HTR-8/SVneo (cell line): ENCODE measurements around the gene ADSS2.

Experiments
- DNase-seq: peaks from one replicate; pipeline ENCODE4 v3.0.0; 2011; ENCODE audit warnings: low spot score, mixed read lengths; ENCODE audit not compliant: insufficient read length
- FAIRE-seq: peaks from 2 replicates; lab custom pipeline; 2011; peaks lifted over from hg19 to GRCh38; lab: Jason Lieb, UNC

Gene ADSS2

DNA sequence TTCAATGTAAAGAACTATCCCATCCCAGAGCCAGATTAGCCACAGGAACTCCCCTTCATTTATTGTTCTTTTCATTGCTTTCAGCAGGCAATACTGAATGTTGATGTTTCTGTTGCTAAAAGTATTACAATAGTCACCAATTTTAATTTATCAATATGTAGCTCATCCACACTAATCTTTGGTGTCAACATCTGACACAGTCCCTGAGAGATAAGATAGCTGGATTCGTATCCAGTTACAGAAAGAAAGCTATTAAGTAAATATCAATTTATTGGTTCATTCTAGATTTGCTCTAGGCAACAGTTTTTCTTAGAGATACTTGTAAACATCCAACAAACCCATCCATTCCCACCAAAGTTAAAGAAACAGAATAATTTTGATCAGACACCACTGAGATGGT, 4.7 kb downstream of the ADSS2 start:
- FAIRE-seq (no peak), DNase-seq (no peak)

DNA sequence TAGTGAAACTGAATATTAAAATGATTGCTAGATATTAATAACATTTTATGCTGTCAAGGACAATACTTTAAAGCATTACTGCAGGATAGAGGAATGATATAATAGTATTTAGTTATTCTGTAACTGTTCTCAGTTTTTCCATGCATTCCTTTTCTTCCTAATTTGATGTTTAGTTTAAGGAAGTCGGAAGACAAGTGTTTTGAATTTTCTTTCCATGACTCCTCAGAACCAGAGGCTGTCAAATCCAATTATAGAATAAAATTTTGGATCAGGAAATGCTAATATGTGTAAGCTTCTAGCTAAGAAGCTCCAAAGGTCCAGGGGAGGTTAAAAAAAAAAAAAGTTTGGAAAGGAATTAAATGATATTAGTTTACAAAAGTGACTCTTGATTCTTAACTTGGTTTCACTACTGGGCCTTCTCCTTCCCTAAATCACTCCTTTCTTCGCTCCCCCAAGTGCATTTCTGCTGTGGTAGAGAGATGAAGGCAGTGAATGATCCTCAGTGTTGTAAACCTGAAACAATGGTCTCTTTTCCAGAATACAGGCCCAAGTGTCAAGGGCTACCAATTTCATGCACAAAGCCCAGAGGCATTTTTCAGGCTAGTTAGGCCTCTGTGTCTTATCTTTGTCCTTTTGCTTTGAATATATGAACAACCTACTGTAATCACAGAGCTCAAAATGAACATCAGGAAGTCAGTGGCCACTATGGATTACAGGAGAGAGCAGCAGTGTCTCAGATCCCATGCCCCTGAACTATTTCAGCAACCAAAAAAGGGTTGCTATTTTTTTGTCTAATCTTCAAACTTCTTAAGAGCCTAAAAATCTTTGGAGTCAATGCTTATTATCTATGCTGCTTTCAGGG, 6.2 kb downstream of the ADSS2 start:
- DNase-seq, result no peak
- no peak for FAIRE-seq

DNA sequence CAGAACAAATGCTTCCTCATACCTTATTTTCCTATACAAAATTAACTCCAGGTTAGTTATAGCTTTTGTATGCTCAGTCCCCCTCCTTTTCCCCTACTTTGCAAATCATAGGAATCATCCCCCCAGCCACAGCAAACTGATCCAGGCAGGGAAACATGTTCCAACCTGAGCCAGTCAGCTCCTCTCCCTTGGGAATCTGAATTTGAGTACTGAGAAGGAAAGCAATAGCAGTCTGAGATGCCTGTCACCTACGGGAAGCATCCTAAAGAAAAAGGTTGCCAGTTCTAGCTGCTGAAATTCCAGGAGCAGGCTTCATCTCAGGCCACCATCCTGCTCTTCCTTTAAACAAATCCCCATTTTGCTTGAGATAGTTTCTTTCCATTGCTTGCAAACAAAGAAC, 6.9 kb downstream of the ADSS2 start:
- no peak for FAIRE-seq
- DNase-seq, result no peak

DNA sequence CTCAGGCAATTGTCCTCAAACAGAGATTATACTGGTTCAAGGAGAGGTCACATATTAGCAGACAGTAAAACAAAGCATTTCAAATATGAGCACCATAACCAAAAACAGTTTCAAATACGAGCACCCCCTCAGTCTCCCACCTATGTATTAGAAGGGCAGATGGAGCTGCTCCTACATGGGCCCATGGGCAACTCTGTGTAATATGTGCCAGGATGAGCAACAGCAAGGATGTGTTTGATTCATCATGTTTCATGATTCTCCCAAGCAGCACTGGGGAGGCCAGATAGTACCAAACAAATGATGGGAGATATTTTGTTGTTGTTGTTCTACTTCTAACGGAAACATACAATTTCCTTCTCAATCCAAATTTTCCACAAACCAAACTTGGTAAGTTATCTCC, 8.9 kb downstream of the ADSS2 start:
- no peak for DNase-seq
- FAIRE-seq, result no peak

DNA sequence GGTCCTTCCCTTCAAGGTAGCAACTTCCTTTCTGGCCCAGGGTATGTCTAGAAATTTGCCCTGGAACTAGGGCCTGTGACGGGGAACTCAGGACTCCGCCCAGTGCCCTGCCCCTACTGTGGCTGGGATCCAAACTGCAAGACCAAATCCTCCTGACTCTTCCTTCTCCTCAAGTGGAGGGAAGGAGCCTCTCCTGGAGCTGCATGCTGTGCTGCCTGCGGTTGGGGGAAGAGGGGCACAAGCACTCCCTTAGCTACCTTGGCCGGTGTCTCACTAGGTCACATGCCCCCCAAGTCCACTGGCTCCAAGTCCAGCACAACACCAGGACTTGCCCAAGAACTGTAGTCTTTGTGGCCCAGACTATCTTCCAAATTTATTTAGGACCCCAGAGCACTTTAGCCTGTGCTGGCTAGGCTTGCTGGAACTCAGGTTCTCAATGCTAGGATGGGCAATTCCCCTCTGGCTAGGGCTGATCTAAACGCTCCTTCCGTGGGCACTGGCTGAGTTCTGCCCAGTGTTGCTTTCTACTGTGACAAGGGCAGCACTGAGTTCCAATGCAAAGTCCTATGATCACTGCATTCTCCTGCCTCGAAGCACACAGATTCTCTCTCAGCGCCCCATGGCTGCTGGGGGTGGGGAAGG, 12.2 kb downstream of the ADSS2 start:
- FAIRE-seq (no peak), DNase-seq (no peak)

DNA sequence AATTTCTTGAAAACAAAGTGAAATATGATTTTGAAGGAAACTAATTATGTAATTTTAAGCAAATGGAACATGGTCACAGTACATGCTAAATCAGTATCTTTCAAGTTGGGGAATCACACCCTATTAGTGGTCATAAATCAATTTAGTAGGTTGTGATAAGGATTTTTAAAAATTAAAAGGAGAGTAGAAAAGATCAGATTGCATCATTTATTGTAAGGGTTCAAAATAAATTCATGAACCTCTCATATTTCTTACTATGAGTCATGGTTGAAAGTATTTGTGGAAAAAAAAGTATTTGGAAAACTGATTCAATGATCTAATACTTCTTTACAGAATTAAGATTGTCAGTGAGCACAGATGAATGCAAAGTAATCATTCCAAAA, 14.6 kb downstream of the ADSS2 start:
- no peak for DNase-seq
- FAIRE-seq, result no peak

DNA sequence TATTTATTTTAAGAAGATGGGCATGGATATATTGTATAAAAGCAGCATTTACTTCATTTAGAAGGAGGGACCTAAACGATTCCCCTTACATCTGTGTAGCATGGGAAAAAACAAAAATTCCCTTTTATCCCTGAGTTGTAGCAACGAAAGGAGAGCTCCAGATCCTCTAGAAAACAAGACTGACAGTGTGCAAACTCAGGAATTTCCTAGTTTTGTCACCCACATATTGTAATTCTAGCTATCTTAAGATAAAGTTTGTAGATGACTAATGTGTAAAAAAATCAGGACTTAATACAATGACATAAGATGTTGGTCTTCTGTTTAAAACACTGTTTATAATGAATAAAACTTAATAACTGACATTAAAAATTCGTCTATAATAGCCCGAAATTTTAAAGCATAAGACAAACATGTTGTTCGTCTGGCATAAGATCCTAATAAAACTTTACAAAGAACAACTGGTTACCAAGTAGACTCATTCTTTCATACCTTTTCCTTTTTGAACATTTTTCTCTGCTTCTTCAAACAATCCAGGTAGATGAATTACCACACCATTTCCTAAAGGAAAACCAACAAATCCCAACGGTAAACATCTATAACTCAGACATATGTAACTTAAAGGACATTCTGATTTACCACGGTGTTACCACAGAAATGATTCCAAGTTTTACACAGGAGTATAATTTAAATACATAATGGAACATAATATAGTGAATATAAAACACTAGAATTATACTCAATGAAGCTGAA, 15.2 kb downstream of the ADSS2 start:
- FAIRE-seq, result no peak
- no peak for DNase-seq

DNA sequence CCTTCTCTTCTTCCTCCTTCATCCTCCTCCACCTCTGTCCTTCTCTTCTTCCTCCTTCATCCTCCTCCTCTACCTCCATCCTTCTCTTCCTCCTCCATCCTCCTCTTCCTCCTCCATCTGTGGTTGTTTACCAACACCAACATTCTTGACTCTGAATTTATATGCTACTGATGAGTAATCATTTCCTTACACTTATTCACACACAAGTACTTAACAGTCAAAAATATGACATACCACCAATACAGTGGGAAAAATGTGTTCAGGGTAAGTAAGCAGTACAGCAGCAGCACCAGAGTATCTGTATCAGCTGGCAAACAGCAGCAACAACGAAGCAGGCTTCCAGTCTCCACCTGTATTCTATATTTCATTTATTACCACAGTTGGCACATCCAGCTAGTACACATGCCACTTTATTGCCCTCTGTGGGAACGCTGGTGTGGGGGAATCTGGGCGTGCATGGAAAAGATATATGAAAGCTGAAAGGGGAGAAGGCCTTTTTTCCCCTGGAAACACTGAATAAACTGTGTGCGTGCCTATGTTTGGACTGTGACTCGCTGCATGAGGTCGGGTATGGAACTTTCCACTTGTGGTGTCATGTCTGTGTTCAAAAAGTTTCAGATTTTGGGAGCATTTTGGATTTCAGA, 16.0 kb downstream of the ADSS2 start:
- DNase-seq (no peak), FAIRE-seq (peak; percentile 69)

DNA sequence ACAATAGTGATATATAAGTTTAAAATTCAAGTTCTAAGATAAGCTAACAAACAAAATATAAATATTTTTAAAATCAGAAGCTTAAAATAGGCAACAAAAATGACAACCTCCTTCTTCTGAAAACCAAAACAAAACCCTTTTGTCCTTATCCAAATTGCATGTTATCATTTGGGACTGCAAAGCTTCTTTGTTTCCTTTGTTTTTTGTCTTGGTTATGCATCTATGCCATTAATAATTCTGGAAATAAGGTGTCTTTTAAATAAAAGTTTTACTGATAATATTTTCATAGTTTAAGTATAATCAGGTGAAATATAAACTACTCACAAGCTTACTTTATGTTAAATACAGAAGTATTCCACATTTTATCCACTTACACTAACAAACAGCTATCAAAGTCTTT, 20.5 kb downstream of the ADSS2 start:
- DNase-seq (no peak), FAIRE-seq (no peak)

DNA sequence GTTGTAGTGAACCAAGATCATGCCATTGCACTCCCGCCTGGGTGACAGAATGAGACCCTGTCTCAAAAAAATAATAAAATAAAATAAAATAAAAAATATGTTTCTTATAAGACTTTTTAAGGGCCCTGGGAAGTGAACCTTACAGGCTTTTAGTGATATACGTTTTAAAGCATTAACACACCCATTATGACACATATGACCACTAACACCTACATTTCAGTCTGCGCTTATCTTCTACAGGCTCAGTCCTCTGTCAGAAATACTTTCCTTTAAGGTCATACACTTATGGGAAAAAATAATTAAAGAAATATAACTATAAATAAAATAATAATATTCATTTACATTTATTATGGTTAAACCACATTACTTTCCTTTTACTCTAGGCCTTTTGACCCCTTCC, 21.9 kb downstream of the ADSS2 start:
- FAIRE-seq, result no peak

DNA sequence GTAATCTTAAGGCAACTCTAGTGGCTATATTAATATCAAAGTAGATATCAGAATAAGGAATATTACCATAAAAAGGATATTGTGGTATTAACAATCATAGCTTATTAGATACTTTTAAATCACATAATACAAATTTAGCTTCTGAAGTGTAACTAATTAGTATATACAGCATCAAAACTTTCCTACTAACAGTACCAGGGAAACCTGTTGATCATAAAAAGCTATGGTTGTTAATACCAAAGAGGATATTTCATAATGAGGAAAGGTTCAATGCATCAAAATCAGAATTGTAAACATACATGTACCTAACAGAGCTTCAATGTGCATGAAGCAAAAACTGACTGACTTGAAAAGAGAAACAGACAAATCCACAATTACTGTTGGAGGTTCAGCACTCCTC, 24.1 kb downstream of the ADSS2 start:
- DNase-seq (no peak), FAIRE-seq (no peak)

More for the DNA sequence above, 21.9 kb downstream of the ADSS2 start:
- no peak for DNase-seq

DNA sequence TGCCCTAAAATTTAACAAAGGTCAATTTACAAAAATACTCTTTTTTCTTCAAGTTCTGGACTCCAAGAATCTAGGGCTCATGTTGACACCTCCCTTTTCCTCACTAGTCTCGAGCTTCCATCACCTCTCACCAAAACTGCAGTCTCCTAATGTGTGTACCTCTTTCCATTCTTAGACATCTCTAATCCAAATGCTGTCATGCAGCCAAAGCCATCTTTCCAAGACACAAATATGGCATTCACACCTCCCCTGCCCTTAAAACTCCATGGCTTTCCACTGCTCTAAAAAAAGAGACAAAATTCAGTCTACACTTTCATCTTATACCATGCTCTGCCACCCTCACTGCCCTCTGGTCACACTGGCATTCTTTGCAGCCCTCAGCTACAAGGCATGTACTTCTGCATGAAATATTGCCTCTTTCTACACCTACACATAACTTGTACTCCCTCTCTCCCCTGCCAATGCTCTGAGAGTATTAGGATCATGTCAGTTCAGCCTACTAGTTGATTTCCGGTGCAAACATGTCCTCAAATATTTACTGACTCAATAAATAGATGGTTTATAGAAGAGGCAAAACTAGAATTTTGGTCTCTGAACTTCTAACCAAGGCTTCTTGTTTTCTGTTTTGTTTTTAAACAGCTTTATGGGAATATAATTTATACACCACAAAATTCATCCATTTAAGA, 26.9 kb downstream of the ADSS2 start:
- no peak for DNase-seq
- FAIRE-seq, result peak; percentile 33

DNA sequence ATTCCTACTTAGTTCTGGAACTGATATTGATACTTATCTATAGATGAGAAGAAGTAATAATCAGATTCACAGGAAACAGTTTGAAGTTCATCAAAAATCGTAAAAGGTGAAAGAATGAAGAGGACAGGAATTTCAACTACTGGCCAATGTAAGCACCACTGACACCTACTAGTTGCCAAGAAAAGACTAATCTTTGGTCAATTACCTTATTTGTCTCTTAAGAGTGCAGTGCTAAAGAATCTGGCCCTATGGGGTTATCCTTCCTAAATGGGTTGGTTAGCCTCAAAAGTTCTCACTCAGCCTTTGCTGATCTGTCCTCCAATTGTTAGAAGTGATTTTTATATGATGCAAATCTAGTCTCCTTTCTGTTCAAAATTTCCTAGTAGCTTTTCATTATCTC, 29.5 kb downstream of the ADSS2 start:
- DNase-seq, result no peak
- no peak for FAIRE-seq

DNA sequence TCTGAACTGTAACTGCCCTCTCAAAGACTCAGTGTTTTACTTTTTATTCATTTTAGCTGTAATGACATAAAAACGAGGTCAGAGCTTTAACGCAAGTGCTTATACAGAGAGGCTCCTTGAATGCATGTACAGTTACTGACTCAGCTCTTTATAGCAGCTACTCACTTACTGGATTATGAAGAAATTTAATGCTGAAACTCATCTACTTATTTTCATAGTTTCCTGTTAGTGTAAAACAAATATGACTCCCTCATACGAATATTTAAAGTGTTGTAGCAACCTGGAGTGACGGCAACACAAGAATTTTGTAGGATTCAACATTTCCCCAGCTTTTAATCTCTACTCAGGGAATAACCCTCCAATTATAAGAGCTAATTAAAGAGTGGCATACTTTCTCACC, 32.7 kb downstream of the ADSS2 start:
- FAIRE-seq, result no peak
- no peak for DNase-seq

DNA sequence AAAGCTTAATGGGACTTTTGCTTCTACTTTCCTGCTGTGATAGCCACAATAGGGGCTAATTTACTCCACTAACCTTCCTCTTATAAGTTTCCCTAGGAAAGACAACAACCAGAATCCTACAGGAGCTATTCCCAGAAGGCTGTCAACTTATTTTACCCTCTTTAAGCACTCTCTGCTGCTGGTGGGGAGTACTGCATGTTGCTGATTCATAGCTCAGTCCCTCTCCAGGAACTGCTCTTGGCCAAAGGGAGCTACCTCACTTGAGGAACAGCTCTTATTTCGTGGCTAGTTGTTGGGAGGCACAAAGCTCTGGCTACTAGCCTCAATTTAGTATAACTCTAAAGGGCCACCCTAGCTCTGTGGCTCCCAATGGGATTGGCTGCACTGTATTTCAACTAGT, 37.2 kb downstream of the ADSS2 start:
- no peak for FAIRE-seq
- DNase-seq, result no peak

DNA sequence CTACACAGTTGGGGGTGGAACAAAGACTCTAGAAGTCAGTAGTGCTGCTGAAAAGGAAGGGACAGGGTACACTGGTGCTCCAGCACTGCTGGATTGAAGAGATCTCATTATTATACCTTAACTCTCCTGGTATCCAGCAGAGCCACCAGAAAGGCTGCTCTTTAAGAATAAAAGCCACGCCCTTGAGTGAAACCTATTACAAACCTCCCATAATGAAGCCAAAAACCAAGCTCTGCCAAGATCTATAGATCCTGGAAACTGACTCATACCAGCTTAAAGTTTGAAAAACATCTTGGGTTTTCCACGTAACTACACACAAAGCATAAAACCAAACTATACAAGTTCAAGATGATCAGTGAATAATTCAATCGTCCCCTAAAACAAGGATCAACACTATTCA, 38.0 kb downstream of the ADSS2 start:
- DNase-seq, result no peak
- FAIRE-seq, result no peak

DNA sequence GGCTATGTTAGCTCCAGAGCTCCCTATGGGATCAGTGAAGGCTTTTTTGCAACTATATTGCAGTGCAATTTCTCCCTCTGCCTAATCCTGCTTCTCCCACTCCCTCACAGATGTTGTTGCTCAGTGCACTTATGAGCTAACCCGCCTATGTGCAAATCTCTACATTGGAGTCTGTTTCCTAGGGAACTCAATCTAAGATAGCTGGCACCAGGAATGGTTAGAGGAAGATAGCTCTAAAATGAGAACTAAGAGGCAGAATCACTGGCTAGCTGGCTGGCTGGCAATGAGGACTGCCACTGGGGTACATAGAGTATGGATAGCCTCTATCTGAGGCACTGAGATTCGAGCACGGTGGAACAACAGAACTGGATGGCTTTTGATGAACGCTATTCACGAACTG, 39.5 kb downstream of the ADSS2 start:
- DNase-seq (no peak), FAIRE-seq (no peak)

DNA sequence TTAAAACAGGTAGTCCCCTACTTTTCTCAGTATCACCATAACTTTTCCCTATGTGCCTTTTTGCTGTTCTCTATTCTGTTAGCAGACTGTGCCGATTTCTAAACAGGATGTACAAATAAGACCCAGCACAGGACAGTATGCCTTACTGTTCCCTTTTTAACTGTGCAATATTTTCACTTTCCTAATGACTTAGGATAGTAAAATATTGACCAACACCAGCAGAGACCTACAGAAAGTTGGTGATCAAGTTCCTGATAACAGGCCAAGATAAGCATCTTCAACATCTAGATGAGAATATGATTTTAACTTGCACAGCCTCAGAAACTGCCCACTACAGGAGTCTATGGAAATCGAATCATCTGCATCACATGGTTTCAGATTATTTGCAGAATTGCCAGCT, 42.0 kb downstream of the ADSS2 start:
- DNase-seq, result no peak
- no peak for FAIRE-seq

DNA sequence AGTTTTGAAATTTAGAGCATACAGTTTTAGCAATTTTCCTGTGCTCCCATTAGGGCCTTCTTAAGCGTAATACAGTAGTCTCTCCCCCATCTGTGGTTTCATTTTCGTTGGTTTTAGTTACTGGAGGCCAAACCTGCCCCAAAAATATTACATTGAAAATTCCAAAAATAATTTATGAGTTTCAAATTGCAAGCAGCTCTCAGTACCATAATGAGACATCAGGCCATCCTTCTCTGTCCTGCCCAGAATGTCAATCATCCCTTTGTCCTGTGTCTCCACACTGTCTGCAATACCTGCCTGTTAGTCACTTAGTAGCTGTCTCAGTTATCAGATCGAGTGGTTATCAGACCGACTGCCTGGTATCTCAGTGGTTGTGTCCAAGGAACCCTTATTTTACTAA, 45.4 kb downstream of the ADSS2 start:
- FAIRE-seq (no peak), DNase-seq (no peak)

DNA sequence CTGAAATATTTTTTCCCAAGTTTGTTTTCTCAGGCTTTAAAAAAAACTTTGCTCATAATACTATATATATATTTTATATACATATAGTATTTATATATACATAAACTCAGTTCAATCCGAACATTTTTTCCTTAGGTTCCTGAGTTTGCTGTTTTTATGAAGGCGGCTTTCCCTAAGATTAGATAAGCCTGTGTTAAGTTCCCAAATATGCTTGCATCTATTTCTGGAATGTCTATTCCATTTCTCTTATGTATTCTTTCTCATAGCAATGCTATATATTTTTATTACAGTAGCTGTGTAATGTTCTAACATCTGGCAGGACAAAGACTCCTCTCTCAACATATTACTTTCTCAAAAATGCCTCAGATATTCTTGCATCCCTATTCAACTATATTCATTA, 45.9 kb downstream of the ADSS2 start:
- FAIRE-seq (no peak), DNase-seq (no peak)
